Coronary artery (tissue), 2 donors: ENCODE measurements around the gene HACD4.

Experiments
- DNase-seq: peaks from one replicate; pipeline ENCODE4 v3.0.0-alpha.2; 2017; ENCODE audit warnings: low spot score
- H3K27ac ChIP-seq, 2 donors: fragments of 200-600 bp; sonication (generic); one replicate each; pipeline ENCODE4 v1.5.1; 2016 to 2019
- H3K4me3 ChIP-seq: fragments of 200-600 bp; sonication (generic); 2 replicates; pipeline ENCODE4 v1.5.1; 2016; ENCODE audit warnings: mild to moderate bottlenecking, moderate library complexity
- TF ChIP-seq, protein P1 (sequence below): fragments of 200-600 bp; sonication (generic); IDR thresholded peaks from one replicate; pipeline ENCODE4 v1.5.1; 2019; ENCODE audit warnings: antibody characterized with exemption

HACD4 gene

DNA sequence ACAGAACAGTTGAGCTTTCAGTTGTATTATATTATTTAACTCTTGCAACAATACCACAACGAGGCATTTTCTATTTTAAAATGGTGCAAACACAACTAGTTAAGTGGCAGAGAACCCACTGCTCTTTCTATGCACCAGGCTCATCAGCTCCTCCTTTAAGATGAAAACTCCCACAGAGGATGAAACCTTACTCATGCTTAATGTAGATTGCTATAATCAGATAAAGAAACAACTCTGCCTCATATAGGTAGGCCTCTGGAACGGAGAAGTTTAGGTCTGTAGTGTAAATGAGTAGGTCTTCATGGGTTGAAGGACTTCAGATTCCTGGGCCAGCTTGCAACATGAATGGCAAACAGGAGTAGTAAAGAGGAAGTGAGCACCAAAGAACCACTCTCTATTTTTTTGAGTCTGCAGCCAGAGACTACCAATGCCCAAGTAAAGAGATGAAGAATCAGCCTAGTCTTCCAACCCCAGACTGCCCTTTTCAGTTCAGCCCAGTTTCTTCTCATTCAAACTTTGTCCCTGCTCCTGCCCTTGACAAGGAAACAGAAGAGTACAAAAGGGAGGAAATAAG is 33.9 kb downstream of the HACD4 start:
- TF ChIP-seq, protein P1, sequence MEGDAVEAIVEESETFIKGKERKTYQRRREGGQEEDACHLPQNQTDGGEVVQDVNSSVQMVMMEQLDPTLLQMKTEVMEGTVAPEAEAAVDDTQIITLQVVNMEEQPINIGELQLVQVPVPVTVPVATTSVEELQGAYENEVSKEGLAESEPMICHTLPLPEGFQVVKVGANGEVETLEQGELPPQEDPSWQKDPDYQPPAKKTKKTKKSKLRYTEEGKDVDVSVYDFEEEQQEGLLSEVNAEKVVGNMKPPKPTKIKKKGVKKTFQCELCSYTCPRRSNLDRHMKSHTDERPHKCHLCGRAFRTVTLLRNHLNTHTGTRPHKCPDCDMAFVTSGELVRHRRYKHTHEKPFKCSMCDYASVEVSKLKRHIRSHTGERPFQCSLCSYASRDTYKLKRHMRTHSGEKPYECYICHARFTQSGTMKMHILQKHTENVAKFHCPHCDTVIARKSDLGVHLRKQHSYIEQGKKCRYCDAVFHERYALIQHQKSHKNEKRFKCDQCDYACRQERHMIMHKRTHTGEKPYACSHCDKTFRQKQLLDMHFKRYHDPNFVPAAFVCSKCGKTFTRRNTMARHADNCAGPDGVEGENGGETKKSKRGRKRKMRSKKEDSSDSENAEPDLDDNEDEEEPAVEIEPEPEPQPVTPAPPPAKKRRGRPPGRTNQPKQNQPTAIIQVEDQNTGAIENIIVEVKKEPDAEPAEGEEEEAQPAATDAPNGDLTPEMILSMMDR, result no peak
- H3K27ac ChIP-seq, result no peak overlapping the region
- no peak overlapping the region for H3K4me3 ChIP-seq
- no peak for DNase-seq

DNA sequence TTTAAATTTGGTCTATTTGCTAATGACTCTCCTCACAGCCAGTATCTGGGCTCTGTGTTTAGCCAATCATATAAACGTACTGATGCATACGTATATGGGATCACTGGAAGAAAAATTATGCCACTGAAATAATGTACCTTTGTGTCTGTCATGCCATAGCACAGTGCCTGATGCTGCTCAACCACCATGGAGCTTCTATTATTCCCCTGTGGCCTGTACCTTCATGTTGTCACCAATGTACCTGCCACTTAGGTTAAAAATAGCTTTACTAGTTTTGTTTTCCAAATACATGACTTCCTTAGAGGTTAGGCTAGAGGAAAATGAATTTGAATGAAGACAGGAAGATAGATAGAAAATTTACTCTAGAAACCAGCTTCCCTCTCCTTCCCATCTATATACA is 34.6 kb downstream of the HACD4 start:
- H3K27ac ChIP-seq, result no peak overlapping the region

DNA sequence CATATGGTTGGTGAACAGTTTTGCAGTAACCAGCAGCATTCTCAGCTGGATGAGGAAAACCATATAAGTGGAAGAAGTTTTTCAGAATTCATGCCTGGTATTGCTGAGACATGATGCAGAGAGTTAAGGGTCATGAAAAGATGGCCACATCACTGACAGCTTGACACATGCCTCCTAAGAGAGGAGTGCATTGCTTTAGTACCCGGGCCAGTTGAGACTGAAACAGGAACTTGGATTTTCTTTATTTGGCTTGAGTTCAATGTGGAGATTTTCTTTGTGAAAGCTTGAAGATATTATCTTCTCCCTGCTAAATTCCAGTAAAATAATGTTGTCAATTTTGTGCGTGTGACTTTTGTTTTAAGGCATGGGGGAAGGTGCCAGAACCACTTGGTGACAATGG is 35.8 kb downstream of the HACD4 start:
- H3K4me3 ChIP-seq, result no peak overlapping the region
- H3K27ac ChIP-seq, result no peak overlapping the region
- no peak for DNase-seq
- TF ChIP-seq, protein P1, result no peak

More for the DNA sequence above, 34.6 kb downstream of the HACD4 start:
- no peak for DNase-seq
- H3K4me3 ChIP-seq, result no peak overlapping the region
- TF ChIP-seq, protein P1, result no peak

DNA sequence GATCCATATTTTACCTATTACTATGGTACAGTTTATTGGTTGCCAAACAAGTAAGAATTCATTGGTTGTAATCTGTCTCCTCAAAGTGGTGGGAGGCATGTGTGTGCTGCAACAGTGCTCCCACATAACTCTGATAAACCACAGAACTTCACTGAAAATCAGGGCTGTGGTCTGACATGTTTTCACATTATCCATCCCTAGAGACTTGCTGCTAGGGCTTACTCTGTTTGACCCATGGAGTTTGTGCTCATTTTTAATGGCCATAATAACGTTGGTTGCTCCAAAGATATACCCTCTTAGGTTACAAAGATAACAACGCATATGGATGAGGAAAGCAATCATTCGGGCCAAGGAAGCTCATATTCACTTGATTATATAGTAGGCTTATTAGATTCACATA is 37.0 kb downstream of the HACD4 start:
- DNase-seq, result no peak
- TF ChIP-seq, protein P1, result no peak
- Histone ChIP-seq H3K4me3 (no peak overlapping the region), H3K27ac (no peak overlapping the region)

DNA sequence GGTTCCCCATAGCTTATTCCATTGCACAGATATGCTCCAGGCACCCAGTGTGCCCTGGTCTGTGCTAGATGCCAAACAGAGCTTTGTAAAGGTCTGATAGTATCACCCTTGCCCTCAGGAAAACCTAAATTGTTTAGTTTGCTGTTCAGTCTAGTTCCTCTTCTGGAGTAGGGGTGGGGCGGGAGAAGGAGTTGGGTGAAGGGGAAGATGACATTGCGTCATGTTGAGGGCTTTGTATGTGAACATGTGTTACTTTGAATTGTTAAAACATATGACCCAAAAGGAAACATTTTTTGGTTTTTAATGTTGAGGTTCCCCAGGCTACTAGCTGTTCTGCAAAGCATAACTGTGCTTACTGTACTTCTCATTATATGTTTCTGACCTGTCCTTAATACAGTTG is 40.6 kb downstream of the HACD4 start:
- DNase-seq, result no peak
- H3K27ac ChIP-seq, result peak overlapping the region in 1 of 2 donors; percentile 38
- no peak overlapping the region for H3K4me3 ChIP-seq
- TF ChIP-seq, protein P1, result no peak

DNA sequence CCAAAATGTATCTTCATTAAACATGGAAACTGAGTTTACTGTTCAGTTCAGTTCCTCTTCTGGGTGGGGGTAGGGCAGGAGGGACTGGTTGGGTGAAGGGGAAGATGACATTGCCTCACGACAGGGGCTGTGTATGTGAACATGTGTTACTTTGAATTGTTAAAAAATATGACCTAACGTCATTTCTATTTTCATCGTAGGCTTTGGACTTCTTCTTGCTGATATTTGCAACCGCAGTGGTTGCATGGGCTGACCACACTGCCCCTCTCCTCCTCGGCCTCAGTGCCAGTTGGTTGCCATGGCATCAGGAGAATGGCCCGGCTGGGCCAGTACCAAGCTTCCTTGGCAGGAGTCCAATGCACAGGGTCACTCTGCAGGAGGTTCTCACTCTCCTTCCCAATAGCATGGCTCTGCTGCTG is 41.5 kb downstream of the HACD4 start:
- Histone ChIP-seq H3K4me3 (peak overlapping the region; percentile 6), H3K27ac (peak overlapping the region in 1 of 2 donors; percentile 38)
- no peak for DNase-seq
- TF ChIP-seq, protein P1, result no peak

DNA sequence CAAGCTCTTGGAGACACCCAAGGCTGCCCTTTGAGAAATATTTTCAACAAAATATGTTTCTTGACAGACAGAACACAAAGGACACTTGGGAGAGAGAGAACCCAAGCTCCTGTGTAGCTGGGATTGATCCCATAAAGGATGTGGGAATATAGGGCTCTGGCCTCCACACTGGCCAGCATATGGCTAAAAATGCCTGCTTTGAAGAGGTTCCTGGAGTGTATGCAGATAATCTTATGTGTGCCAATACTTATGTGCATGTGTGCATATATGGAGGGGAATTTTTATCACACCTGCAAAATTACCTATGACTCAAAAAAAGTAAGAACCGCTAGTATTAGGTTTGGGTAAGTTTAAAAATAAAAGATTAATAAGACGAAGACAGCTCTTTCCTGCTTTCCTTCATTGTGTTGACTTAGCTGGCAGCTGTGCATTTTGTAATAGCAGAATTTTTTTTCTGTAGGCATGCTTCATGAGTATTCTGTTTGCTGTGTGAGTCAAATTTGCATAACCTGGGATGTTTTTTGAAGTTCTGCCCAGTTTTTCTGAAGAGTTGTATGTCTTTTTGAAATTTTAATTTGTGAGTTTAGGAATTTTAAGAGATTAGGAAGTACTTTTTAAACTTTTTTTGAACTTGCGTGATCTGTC is 42.6 kb downstream of the HACD4 start:
- TF ChIP-seq, protein P1, result no peak
- Histone ChIP-seq H3K27ac (no peak overlapping the region), H3K4me3 (no peak overlapping the region)
- DNase-seq, result no peak
